Type B pancreatic cell (in vitro differentiated cells): ENCODE results near the gene ACSM6. TPM values are rescaled to one million over a fixed set of nuclear protein-coding genes. Genes with fewer than 3 reads are reported as not detected.
A peak's percentile ranks its signal among the peaks of the same experiment; 100 is the strongest.
"Not testable (repeated sequence)": the region's sequence is repeated elsewhere in the genome, so short reads cannot be mapped to it uniquely, and the experiment has no call there.

Source experiments
- DNase-seq: peaks from one replicate; pipeline ENCODE4 v3.0.0; 2021; ENCODE audit warnings: mixed read lengths; ENCODE audit not compliant: unreplicated experiment; ENCODE audit errors: extremely low spot score
- H3K27ac Mint-ChIP-seq: 2 replicates; pipeline ENCODE4 v1.8.0; 2021; ENCODE audit warnings: mild to moderate bottlenecking, mixed read lengths
- H3K27me3 Mint-ChIP-seq: 2 replicates; pipeline ENCODE4 v1.8.0; 2021; ENCODE audit warnings: mixed read lengths
- H3K36me3 Mint-ChIP-seq: 2 replicates; pipeline ENCODE4 v1.8.0; 2021; ENCODE audit warnings: mixed read lengths
- H3K4me1 Mint-ChIP-seq: one replicate; pipeline ENCODE4 v1.8.0; 2021; ENCODE audit warnings: mixed read lengths; ENCODE audit not compliant: unreplicated experiment
- H3K4me3 Mint-ChIP-seq: 2 replicates; pipeline ENCODE4 v1.8.0; 2021; ENCODE audit warnings: mild to moderate bottlenecking, mixed read lengths
- H3K9me3 Mint-ChIP-seq: 2 replicates; pipeline ENCODE4 v1.8.0; 2021; ENCODE audit warnings: mixed read lengths
- total RNA-seq: library from RNA; stranded (reverse); gene quantifications from 2 replicates; pipeline ENCODE4 v1.2.1, GENCODE V29; 2021; ENCODE audit warnings: low replicate concordance
- TF ChIP-seq, protein P1 (sequence below): fragments of 200-600 bp; sonication (generic); conservative IDR thresholded peaks from 2 replicates; pipeline ENCODE4 v1.5.0; 2021; ENCODE audit warnings: antibody characterized with exemption, mild to moderate bottlenecking

ACSM6 gene
- total RNA-seq, 1 donor from 2014 or later: not detected

DNA sequence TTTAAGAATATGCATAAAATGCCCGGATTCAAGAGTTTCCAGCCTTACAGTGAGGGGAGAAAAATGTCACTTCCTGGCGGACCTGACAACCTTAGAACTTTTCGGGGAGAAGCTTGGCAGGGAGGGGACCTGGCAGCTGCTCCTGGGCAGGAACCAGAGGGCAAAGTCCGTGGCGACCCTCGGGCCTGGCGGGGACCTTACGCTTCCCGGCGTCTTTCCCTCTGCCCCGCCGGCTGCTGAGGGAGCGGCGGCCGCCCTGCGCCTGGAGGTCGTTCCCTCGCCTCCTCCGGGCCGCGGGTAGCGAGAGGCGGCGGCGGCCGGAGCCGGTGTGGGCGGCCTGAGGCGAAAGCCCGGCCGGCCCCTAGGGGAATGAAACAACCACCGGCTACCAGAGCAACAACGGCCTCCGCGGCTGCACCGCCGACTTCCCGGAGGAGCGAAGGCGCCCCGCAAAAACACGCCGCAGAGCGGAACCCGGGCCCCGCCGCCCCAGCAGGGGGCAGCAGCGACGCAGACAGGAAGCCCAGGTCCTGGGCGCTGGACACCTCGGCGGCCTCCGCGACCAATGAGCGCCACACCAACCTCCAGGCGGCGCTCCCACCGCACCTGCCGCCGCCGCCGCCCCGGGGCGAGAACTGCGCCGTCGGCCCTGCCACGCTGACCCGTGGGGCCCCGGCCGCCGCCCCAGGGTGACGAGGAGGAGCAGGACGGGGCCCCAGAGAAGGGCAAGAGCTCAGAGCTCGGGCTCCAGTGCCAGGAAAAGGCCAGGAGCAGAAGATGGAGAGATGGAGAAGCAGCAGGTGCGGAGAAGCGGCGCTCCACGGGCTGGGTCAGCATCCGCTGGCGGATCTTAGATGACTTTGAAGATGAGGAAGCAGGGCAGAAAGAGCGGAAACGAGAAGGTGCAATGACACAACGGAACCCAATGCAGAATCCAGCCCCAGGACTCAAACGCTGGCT is 10.5 kb upstream of the ACSM6 start:
- Mint-ChIP-seq H3K36me3 (no peaks in the 10 kb centered on the region), H3K4me1 (peaks cover 10% of the 10 kb centered on the region), H3K4me3 (peak overlapping the region; percentile 85), H3K9me3 (no peaks in the 10 kb centered on the region), H3K27me3 (no peaks in the 10 kb centered on the region), H3K27ac (peak overlapping the region; percentile 54)
- DNase-seq: peak; percentile 90
- TF ChIP-seq, protein P1, sequence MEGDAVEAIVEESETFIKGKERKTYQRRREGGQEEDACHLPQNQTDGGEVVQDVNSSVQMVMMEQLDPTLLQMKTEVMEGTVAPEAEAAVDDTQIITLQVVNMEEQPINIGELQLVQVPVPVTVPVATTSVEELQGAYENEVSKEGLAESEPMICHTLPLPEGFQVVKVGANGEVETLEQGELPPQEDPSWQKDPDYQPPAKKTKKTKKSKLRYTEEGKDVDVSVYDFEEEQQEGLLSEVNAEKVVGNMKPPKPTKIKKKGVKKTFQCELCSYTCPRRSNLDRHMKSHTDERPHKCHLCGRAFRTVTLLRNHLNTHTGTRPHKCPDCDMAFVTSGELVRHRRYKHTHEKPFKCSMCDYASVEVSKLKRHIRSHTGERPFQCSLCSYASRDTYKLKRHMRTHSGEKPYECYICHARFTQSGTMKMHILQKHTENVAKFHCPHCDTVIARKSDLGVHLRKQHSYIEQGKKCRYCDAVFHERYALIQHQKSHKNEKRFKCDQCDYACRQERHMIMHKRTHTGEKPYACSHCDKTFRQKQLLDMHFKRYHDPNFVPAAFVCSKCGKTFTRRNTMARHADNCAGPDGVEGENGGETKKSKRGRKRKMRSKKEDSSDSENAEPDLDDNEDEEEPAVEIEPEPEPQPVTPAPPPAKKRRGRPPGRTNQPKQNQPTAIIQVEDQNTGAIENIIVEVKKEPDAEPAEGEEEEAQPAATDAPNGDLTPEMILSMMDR: peak; percentile 98

DNA sequence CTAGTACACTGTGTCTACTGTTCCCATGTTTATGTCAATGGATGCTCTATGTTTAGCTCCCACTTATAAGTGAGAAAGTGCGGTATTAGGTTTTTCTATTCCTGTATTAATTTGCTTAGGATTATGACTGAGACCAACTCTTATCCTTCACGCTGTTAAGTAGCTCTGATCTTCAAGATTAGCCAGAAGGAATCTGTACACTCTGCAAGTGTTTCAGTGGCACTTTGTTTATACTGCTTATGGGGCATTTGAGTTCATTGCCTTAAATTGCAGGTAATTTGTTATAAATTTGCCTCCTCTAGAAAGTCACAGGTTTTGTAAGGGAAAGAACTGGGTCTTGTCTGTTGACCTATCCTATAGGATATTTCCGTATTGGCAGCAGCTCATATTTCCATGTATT is 6.4 kb upstream of the ACSM6 start:
- H3K36me3 Mint-ChIP-seq: no peaks in the 10 kb centered on the region
- no peak overlapping the region for H3K27ac Mint-ChIP-seq
- peaks cover 10% of the 10 kb centered on the region for H3K4me1 Mint-ChIP-seq
- peak overlapping the region; percentile 47 for H3K4me3 Mint-ChIP-seq
- H3K9me3 Mint-ChIP-seq: no peaks in the 10 kb centered on the region
- DNase-seq: no peak
- H3K27me3 Mint-ChIP-seq: no peaks in the 10 kb centered on the region
- TF ChIP-seq, protein P1: no peak

DNA sequence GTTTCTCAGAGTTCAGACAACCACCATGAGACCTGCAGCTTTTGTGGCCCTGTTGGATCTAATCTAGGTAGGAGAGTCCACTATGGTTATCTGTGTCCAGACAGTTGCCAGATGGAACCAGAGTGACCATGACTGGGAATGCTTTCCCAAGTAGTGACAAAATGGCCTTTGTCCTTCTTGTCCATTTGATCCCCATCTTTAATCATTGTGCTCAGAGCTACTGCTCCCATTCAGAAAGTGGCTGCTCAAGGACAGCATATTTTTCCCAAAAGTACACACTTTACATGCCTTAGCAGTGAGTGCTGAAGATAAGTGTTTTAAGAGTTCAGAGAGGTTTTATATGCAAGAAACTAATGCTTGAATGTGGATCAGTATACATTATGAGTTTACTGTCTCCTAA is 5.4 kb upstream of the ACSM6 start:
- H3K4me1 Mint-ChIP-seq: peaks cover 10% of the 10 kb centered on the region
- no peak overlapping the region for H3K4me3 Mint-ChIP-seq
- TF ChIP-seq, protein P1: no peak
- DNase-seq: no peak
- H3K27ac Mint-ChIP-seq: no peak overlapping the region
- H3K27me3 Mint-ChIP-seq: no peaks in the 10 kb centered on the region
- no peaks in the 10 kb centered on the region for H3K9me3 Mint-ChIP-seq
- H3K36me3 Mint-ChIP-seq: no peaks in the 10 kb centered on the region

DNA sequence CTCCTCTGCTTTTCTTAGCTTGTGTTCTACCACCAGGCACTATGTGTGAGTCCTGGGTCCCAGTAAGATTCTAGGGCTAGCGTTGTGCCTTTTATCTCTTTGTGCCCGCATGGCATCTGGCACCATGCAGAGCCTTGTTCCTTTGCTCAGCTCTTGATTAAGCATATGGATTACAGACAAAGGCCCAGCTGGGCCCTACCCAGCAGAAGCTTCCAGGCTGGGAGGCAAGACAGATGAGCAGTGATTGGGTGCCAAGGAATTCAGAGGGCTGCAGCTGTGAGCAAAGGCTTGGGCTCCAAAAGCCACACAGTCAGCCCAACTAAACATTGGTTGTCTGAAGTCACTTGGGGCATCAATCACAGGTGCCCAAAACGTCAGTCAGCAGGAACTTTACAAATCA is 2.0 kb downstream of the ACSM6 start:
- no peak overlapping the region for H3K4me3 Mint-ChIP-seq
- no peaks in the 10 kb centered on the region for H3K9me3 Mint-ChIP-seq
- H3K36me3 Mint-ChIP-seq: no peaks in the 10 kb centered on the region
- H3K4me1 Mint-ChIP-seq: no peaks in the 10 kb centered on the region
- no peaks in the 10 kb centered on the region for H3K27me3 Mint-ChIP-seq
- TF ChIP-seq, protein P1: no peak
- DNase-seq: no peak
- no peak overlapping the region for H3K27ac Mint-ChIP-seq

DNA sequence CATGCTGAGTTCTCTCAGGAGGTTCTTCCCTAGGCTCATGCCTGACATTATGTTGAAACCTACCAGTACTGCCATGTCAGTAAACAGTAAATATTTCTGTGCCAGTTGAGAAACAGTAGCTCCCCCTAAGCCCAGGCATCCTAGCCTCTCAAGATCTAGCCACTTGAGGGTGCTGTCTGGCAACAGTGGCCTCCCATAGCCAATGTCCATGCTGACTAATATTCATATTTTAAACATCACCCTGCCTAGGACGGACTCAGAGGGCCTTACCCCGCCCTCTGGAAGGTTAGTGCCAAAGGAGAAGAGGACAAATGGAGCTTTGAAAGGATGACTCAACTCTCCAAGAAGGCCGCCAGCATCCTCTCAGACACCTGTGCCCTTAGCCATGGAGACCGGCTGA is 7.7 kb downstream of the ACSM6 start:
- DNase-seq: no peak
- no peaks in the 10 kb centered on the region for H3K27me3 Mint-ChIP-seq
- H3K9me3 Mint-ChIP-seq: no peaks in the 10 kb centered on the region
- TF ChIP-seq, protein P1: no peak
- no peaks in the 10 kb centered on the region for H3K36me3 Mint-ChIP-seq
- no peak overlapping the region for H3K27ac Mint-ChIP-seq
- H3K4me3 Mint-ChIP-seq: no peak overlapping the region
- H3K4me1 Mint-ChIP-seq: no peaks in the 10 kb centered on the region

DNA sequence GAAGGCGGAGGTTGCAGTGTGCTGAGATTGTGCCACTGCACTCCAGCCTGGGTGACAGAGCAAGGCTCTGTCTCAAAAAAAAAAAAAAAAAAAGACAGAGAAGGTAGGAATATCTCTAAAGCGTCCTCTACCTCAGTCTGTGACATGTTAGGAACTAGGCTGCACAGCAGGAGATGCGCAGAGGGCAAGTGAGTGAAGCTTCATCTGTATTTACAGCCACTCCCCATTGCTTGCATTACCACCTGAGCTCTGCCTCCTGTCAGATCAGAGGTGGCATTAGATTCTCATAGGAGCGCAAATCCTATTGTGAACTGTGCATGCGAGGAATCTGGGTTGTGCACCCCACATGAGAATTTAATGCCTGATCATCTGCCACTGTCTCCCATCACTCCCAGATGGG is 8.8 kb downstream of the ACSM6 start:
- H3K36me3 Mint-ChIP-seq, H3K4me1 Mint-ChIP-seq, H3K27ac Mint-ChIP-seq, H3K9me3 Mint-ChIP-seq, H3K4me3 Mint-ChIP-seq, DNase-seq, H3K27me3 Mint-ChIP-seq: not testable (repeated sequence)
